Erythroblast (primary cell): Measurements from ENCODE around the gene RIC8A.
A peak's percentile ranks its signal among the peaks of the same experiment; 100 is the strongest.
"Not testable (repeated sequence)": the region's sequence is repeated elsewhere in the genome, so short reads cannot be mapped to it uniquely, and the experiment has no call there.

ENCODE experiments used
- GATA1 ChIP-seq: IDR thresholded peaks from 2 replicates; pipeline ENCODE4 v1.6.1; 2011; ENCODE audit warnings: low read depth, mild to moderate bottlenecking, control low read depth, low read length, moderate library complexity
- POLR2A ChIP-seq: IDR thresholded peaks from 2 replicates; pipeline ENCODE4 v1.6.1; 2011; ENCODE audit warnings: mild to moderate bottlenecking, low read length

DNA sequence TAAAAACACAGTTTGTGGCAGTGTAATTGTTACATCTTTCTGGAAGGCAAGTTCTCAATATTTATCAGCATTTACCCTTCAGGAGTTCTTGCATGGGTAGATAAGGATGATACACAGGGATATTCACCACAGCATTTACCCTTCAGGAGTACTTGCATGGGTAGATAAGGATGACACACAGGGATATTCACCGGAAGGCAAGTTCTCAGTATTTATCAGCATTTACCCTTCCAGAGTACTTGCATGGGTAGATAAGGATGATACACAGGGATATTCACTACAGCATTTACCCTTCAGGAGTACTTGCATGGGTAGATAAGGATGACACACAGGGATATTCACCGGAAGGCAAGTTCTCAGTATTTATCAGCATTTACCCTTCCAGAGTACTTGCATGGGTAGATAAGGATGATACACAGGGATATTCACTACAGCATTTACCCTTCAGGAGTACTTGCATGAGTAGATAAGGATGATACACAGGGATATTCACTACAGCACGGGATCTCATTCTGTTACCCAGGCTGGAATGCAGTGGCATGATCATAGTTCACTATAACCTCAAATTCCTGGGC lies 13.2 kb downstream of the RIC8A start:
- TF ChIP-seq POLR2A: not testable (repeated sequence)
- peak; percentile 62 for TF ChIP-seq GATA1
